GM06990 (cell line): Measurements from ENCODE around the gene FITM2.

Experiments
- DNase-seq: peaks from one replicate; pipeline ENCODE4 v3.0.0-alpha.2; 2011; ENCODE audit not compliant: insufficient read length; ENCODE audit errors: extremely low read depth
- H3K27me3 ChIP-seq: replicated peaks from 2 replicates; pipeline ENCODE4 v1.6.0; 2011; ENCODE audit warnings: low read length; ENCODE audit not compliant: control insufficient read depth, insufficient read depth
- H3K36me3 ChIP-seq: 2 replicates; pipeline ENCODE4 v1.5.1; 2011; ENCODE audit warnings: low read length; ENCODE audit not compliant: control insufficient read depth, insufficient read depth
- H3K4me3 ChIP-seq: replicated peaks from 2 replicates; pipeline ENCODE4 v1.5.1; 2011; ENCODE audit warnings: low read depth, mild to moderate bottlenecking, control low read depth, low read length
- CTCF ChIP-seq: IDR thresholded peaks from 2 replicates; pipeline ENCODE4 v1.5.1; 2011; ENCODE audit warnings: low read length, control low read depth, mild to moderate bottlenecking, inconsistent platforms; ENCODE audit not compliant: insufficient read depth, poor library complexity, severe bottlenecking

FITM2 gene

DNA sequence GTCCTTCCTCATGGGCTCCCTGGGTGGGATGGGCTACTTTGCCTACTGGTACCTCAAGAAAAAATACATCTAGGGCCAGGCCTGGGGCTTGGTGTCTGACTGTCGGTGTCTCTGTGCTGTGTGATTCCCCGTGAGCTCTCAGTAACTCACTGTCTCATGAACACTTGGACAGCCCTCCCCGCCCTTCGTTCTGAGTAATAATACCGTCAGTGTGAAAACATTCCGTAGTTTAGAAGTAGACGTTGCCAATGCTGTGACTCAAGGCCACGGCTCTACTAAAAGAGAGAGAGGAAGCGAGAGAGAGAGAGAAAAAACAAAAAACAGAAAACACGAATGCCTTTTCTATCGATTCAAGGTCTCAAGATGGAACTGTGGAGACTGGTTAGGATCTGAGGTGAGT is 31.8 kb downstream of the FITM2 start:
- no peak for TF ChIP-seq CTCF
- H3K27me3 ChIP-seq, result no peaks in the 10 kb centered on the region
- no peaks in the 10 kb centered on the region for H3K36me3 ChIP-seq
- DNase-seq, result no peak
- no peak overlapping the region for H3K4me3 ChIP-seq

- Histone ChIP-seq H3K36me3 (no peaks in the 10 kb centered on the region), H3K27me3 (no peaks in the 10 kb centered on the region), H3K4me3 (no peak overlapping the region)
- DNase-seq, result no peak
- no peak for TF ChIP-seq CTCF
These were observed 36.5 kb downstream of the FITM2 start for GRCh38 chr20:44274303-44275017.

DNA sequence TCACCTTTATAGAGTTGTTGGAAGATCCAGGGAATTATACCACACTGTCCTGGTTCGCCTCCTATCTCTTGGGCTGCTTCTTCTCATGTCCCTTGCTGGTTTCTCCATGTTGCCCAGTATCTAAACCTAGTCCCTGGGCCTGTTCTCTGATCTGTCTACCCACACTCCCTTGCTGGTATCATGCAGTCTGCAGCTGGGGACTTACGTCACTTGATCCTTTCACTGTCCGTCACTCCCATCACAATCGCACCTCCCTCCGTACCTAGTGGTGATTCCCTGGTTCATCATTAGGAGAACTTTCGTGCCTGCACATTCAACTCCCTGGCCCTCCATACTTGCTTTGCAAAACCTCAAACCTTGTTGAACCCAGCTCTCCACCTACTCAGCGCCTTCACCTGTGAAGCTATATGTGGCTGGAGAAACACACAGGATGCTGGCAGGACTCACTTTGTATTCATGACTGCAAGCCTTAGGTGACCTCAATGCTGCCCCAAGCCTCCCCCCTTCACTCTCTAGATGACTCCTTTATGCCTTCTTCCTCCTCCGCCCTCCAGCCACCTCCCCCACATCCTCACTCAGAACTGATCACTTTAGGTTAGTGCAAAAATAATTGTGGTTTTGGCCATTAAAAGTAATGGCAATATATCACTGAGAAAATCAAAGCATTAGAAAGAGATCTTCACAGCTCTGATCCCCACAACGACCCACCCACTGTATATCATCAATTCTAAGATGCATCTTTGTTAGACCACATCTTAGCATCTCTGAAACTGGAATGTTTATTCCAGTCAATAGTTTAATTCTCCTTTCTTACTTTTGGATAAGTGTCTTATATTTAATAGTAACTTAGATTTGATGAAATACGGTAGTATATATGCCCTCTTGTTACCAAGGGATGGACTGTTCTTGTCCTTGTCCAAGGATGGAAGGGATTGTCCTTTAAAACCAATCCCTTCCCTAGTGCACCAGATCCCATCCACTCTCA is 37.5 kb downstream of the FITM2 start:
- DNase-seq, result no peak
- no peaks in the 10 kb centered on the region for H3K36me3 ChIP-seq
- H3K27me3 ChIP-seq, result no peaks in the 10 kb centered on the region
- no peak overlapping the region for H3K4me3 ChIP-seq
- TF ChIP-seq CTCF, result no peak

DNA sequence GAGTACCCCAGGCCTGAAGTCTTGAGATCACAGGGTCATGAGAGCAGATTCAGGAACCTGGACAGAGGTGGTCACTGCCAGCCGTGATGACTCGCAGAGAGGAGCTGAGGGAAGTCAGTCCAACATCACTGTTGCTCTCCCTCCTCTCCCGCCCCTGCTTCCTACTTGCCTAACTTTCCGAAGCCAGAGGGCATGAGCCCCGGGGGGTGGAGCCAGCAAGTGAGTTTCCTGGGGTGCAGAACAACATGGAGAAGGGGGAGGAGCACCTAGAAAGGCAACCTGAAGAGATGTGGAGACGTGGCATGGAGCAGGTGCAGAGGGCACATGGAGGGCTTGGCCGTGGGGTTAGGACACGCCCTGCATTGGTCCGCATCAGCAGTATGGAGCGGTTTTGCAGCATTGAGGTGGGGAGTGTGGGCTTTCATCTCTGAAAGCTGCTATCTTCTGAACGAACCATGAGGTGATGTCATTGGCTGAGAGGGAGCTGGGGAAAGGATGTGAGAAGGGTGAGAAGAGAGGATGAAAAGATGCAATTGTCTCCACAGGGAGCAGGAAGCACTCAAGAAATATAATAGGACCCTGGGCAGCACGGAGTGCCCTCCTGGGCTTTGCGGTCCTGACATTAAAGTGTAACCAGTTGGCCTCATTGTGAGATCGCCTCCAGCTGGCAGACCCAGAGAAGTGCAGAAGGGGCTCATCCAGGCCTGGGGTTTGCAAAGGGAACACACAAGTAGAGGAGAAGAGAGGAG is 38.9 kb downstream of the FITM2 start:
- no peaks in the 10 kb centered on the region for H3K27me3 ChIP-seq
- no peak for DNase-seq
- peak; percentile 41 for TF ChIP-seq CTCF
- H3K36me3 ChIP-seq, result no peaks in the 10 kb centered on the region
- H3K4me3 ChIP-seq, result no peak overlapping the region

- Histone ChIP-seq H3K27me3 (no peaks in the 10 kb centered on the region), H3K36me3 (no peaks in the 10 kb centered on the region), H3K4me3 (no peak overlapping the region)
- no peak for TF ChIP-seq CTCF
- no peak for DNase-seq
These were observed 42.2 kb downstream of the FITM2 start for GRCh38 chr20:44268802-44269201.
